Mononuclear cell (primary cell): ENCODE data around the gene EIF3CL. TPM values are rescaled to one million over a fixed set of nuclear protein-coding genes. Genes with fewer than 3 reads are reported as not detected.
"Not testable (repeated sequence)": the region's sequence is repeated elsewhere in the genome, so short reads cannot be mapped to it uniquely, and the experiment has no call there.

Source experiments
- H3K27me3 ChIP-seq: 2 replicates; pipeline ENCODE4 v1.6.0; 2011; ENCODE audit warnings: low read length, control low read depth; ENCODE audit not compliant: insufficient read depth
- H3K4me1 ChIP-seq: 2 replicates; pipeline ENCODE4 v1.5.1; 2011; ENCODE audit warnings: mild to moderate bottlenecking, low read length, control low read depth; ENCODE audit not compliant: insufficient read depth
- H3K4me3 ChIP-seq: 2 replicates; pipeline ENCODE4 v1.5.1; 2011; ENCODE audit warnings: mild to moderate bottlenecking, low read length, moderate library complexity
- H3K9me3 ChIP-seq: 2 replicates; pipeline ENCODE4 v1.5.1; 2011; ENCODE audit warnings: low read depth, mild to moderate bottlenecking, control low read depth, low read length
- total RNA-seq: library from RNA; depleted of rRNA; stranded (reverse); fragments of >200 nt; gene quantifications from one replicate; pipeline ENCODE4 v1.2.3, GENCODE V29; 2012

Gene EIF3CL
- total RNA-seq, 1 donor: 57.1 TPM

DNA sequence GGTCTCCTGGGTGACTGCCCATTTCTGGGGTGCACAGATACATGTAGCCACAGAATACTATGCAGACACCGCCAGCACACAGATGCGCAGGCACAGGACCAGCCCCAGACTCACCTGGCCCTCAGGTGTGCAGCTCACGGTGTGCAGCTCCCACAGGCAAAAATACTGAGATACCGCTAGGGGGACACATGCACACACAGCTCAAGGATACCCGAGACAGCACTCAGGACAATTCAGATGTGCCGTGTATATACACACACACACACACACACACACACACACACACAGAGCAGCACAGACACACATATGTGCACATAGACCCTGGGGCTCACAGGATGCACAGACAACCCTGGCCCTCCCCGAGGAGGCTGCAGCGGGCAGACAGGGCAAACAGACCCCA lies 28.5 kb downstream of the EIF3CL start:
- H3K27me3 ChIP-seq, H3K9me3 ChIP-seq, H3K4me1 ChIP-seq, H3K4me3 ChIP-seq: not testable (repeated sequence)

DNA sequence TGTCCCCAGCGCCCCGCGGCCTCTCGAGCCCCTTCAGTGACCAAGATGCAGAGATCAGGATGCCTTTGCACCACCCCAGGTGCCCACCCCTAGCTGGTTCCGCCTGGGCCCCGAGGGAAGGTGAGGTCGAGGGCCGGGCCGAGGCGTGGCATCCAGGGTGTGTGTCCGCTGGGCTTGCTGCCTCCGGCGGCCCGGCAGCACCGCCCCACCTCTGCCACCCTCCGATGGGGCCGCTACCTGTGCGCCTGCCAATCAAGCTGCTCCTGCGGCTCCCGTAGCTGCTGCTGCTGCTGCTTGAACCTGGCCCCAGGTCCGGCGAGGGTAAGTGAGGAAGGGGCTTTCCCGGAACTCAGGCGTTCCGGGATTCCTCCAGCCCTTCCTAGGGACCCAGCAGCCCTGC lies 29.4 kb downstream of the EIF3CL start:
- H3K4me3 ChIP-seq, H3K4me1 ChIP-seq, H3K27me3 ChIP-seq, H3K9me3 ChIP-seq: not testable (repeated sequence)

- H3K4me1 ChIP-seq, H3K4me3 ChIP-seq, H3K27me3 ChIP-seq, H3K9me3 ChIP-seq: not testable (repeated sequence)
Observed at GRCh38 chr16:28367926-28368325, 35.7 kb downstream of the EIF3CL start.

GRCh38 chr16:28364268-28365173 lies 39.1 kb downstream of the EIF3CL start:
- H3K27me3 ChIP-seq, H3K4me3 ChIP-seq: not testable (repeated sequence)

DNA sequence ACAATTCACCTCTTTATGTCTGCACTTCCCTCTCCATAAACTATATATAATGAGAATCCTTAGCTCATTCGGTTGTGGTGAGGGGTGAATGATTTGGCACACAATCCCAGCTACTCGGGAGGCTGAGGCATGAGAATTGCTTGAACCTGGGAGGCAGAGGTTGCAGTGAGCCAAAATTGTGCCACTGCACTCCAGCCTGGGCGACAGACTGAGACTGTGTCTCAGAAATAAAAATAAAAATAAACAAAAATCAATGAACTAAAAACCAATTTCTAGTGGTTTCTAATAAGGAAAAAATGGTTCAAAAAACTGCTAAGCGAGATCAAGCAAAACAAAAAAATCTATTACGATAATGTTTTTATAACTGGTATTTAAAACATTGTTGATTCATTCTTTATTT lies 40.2 kb downstream of the EIF3CL start, which contains the start of gene NPIPB6:
Gene NPIPB6, minus strand, starts transcription at position 101 of the 400 bp plus-strand sequence. CDS start 686 bp downstream, outside the sequence.
- H3K9me3 ChIP-seq, H3K4me1 ChIP-seq, H3K27me3 ChIP-seq, H3K4me3 ChIP-seq: not testable (repeated sequence)

More at GRCh38 chr16:28364268-28365173, 39.1 kb downstream of the EIF3CL start:
- not testable (repeated sequence) for H3K4me1 ChIP-seq, H3K9me3 ChIP-seq

GRCh38 chr16:28362600-28362999 lies 41.0 kb downstream of the EIF3CL start:
- not testable (repeated sequence) for H3K4me1 ChIP-seq, H3K4me3 ChIP-seq, H3K9me3 ChIP-seq, H3K27me3 ChIP-seq

- not testable (repeated sequence) for H3K4me3 ChIP-seq, H3K27me3 ChIP-seq, H3K9me3 ChIP-seq, H3K4me1 ChIP-seq
Observed at GRCh38 chr16:28338230-28338629, 65.4 kb downstream of the EIF3CL start.

DNA sequence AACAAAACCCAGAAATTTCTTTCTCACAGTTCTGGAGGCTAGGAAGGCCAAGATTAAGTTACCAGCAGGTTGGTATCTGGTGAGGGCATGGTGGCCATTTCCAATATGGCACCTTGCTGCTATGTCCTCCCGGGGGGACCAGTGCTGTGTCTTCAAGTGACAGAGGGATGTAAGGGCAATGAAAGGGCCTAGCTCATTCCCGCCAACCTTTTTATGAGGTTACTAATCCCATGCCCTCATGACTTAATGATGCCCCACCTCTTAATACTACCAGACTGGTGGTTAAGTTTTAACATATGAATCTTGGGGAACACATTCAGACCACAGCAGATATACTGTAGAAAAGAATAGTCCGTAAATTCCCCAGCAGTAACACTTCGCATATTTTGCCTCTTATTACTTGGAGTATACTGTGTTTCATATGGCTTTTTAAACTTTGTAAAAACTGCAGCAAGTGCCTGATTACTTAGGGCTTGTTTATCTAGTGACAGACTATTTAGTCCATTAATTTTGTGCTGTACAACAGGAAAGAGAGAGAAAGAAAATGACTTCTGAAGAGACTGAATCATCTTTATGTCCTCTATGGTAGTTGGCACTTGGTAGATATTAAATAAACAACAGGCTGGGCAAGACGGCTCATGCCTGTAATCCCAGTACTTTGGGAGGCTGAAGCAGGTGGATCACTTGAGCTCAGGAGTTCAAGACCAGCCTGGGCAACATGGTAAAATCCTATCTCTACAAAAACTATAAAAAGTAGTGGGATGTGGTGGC lies 66.5 kb downstream of the EIF3CL start:
- not testable (repeated sequence) for H3K4me1 ChIP-seq, H3K9me3 ChIP-seq, H3K4me3 ChIP-seq, H3K27me3 ChIP-seq

GRCh38 chr16:28335678-28336077 lies 68.0 kb downstream of the EIF3CL start:
- H3K9me3 ChIP-seq, H3K27me3 ChIP-seq, H3K4me3 ChIP-seq, H3K4me1 ChIP-seq: not testable (repeated sequence)

DNA sequence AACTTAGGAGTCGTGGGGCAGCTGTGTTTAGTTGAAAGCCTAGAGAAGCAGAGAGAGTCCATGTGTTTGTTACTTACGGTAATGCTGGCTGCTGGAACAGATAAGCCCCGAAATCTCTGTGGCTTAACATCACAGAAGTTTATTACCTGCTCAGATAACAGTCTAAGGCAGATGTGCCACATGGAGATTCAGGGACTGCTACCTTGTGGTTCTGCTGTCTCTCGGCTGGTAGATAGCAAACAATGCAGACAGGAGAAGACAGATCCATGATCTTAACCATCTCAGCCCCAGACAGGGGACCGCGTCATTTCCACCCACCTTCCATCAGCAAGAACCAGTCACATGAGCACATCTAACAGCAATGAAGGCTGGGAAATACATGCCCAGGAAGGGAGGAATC lies 71.0 kb downstream of the EIF3CL start:
- H3K4me1 ChIP-seq, H3K9me3 ChIP-seq, H3K27me3 ChIP-seq, H3K4me3 ChIP-seq: not testable (repeated sequence)

DNA sequence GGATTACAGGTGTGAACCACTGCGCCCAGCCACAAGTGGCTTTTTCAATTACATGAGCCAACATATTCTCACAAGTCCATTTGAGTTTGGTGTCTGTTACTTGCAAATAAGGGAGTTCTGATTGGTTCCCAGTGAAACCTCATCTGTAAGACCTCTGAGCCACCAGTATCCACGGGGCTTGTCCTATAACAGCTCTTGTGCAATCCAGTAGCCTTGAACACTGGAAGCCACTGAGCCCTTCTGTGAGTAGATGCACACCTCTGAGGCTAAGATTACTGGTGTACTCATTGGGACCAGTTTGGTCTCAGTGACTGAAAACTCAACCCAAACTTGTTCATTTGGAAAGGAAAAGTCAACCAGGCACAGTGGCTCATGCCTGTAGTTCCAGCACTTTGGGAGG lies 72.7 kb downstream of the EIF3CL start:
- not testable (repeated sequence) for H3K4me3 ChIP-seq, H3K9me3 ChIP-seq, H3K27me3 ChIP-seq, H3K4me1 ChIP-seq

- not testable (repeated sequence) for H3K27me3 ChIP-seq, H3K4me1 ChIP-seq, H3K4me3 ChIP-seq, H3K9me3 ChIP-seq
Observed at GRCh38 chr16:28330232-28330631, 73.4 kb downstream of the EIF3CL start.

Other genes with a start within 250 kb of the EIF3CL start
- gene XPO6, start 191.9 kb downstream of the EIF3CL start, total RNA-seq: 211 TPM
- 3.7 TPM for gene SBK1, start 111.3 kb downstream of the EIF3CL start, total RNA-seq
- not detected for gene NPIPB6, start 40.3 kb downstream of the EIF3CL start, total RNA-seq
- gene NPIPB7, start 68.5 kb upstream of the EIF3CL start, total RNA-seq: not detected
- 17.2 TPM for gene CLN3, start 88.2 kb upstream of the EIF3CL start, total RNA-seq
- 3.6 TPM for gene APOBR, start 90.8 kb upstream of the EIF3CL start, total RNA-seq
- not detected for gene IL27, start 103.0 kb upstream of the EIF3CL start, total RNA-seq
- gene NUPR1, start 135.1 kb upstream of the EIF3CL start, total RNA-seq: under 0.01 TPM
- 18.4 TPM for gene SGF29, start 150.1 kb upstream of the EIF3CL start, total RNA-seq
- 1.6 TPM for gene SULT1A2, start 193.2 kb upstream of the EIF3CL start, total RNA-seq
- 53.4 TPM for gene SULT1A1, start 206.2 kb upstream of the EIF3CL start, total RNA-seq
- 0.10 TPM for gene NPIPB8, start 234.2 kb upstream of the EIF3CL start, total RNA-seq